HepG2 (cell line): ENCODE measurements around the gene MAP3K1. TPM values are rescaled to one million over a fixed set of nuclear protein-coding genes. Genes with fewer than 3 reads are reported as not detected.

Source experiments
- GLI4 ChIP-seq: sonication (generic); formaldehyde crosslinking; IDR thresholded peaks from 2 replicates; pipeline ENCODE4 v1.5.1; 2020; ENCODE audit warnings: missing genetic modification reagents, mild to moderate bottlenecking, moderate library complexity, borderline replicate concordance
- KDM5A ChIP-seq: fragments of 200-600 bp; sonication (generic); IDR thresholded peaks from 2 replicates; pipeline ENCODE4 v1.7.0; 2018; ENCODE audit warnings: antibody characterized with exemption, mild to moderate bottlenecking, low read length, borderline replicate concordance
- PHF21A ChIP-seq: sonication (generic); formaldehyde crosslinking; IDR thresholded peaks from 2 replicates; pipeline ENCODE4 v1.5.0; 2020; ENCODE audit warnings: mild to moderate bottlenecking, missing genetic modification reagents
- SIN3A ChIP-seq: IDR thresholded peaks from 2 replicates; pipeline ENCODE4 v1.6.1; 2011; ENCODE audit warnings: low read depth, mild to moderate bottlenecking, control low read depth, low read length, borderline replicate concordance
- ZNF263 ChIP-seq: sonication (generic); formaldehyde crosslinking; IDR thresholded peaks from 2 replicates; pipeline ENCODE4 v1.4.0; 2020; ENCODE audit warnings: missing genetic modification reagents
- ZNF274 ChIP-seq: sonication (generic); formaldehyde crosslinking; IDR thresholded peaks from 2 replicates; pipeline ENCODE4 v1.5.1; 2020; ENCODE audit warnings: mild to moderate bottlenecking, missing genetic modification reagents
- ZNF337 ChIP-seq: sonication (generic); formaldehyde crosslinking; IDR thresholded peaks from 2 replicates; pipeline ENCODE4 v1.5.1; 2020; ENCODE audit warnings: missing genetic modification reagents, low read depth, mild to moderate bottlenecking, borderline replicate concordance
- polyA plus RNA-seq, 8 experiments: library from polyadenylated mRNA; depleted of rRNA in 3 of 8; stranded (reverse) in 7 of 8; unstranded in 1 of 8; fragments of >200 nt; fragmentation: Illumina TruSeq in 4 of 8; extraction: Trizol in 4 of 8; gene quantifications; 2 replicates each; pipeline versions ENCODE4 v1.2.1 to v1.2.3, GENCODE V29; 2011 to 2016; ENCODE audit warnings: low read depth in 4 of 8, missing spikeins in 1 of 8, mixed read lengths in 1 of 8; ENCODE audit not compliant: insufficient read depth in 1 of 8
- total RNA-seq, 5 experiments: library from RNA; depleted of rRNA; stranded (reverse); fragments of >200 nt; fragmentation: Illumina TruSeq; extraction: Trizol; gene quantifications; 2 replicates each; pipeline ENCODE4 v1.2.3, GENCODE V29; 2016; ENCODE audit warnings: low read depth in 1 of 5
- TF ChIP-seq, protein P1 (sequence below): sonication (generic); formaldehyde crosslinking; IDR thresholded peaks from 2 replicates; pipeline ENCODE4 v1.5.1; 2020; ENCODE audit warnings: mild to moderate bottlenecking, missing genetic modification reagents, moderate library complexity
- TF ChIP-seq, protein P2 (sequence below): sonication (generic); formaldehyde crosslinking; IDR thresholded peaks from 2 replicates; pipeline ENCODE4 v1.4.0; 2020; ENCODE audit warnings: missing genetic modification reagents
- TF ChIP-seq, protein P3 (sequence below): sonication (generic); formaldehyde crosslinking; IDR thresholded peaks from 2 replicates; pipeline ENCODE4 v1.8.0; 2022; ENCODE audit warnings: missing genetic modification reagents, mild to moderate bottlenecking, borderline replicate concordance
- TF ChIP-seq, protein P4 (sequence below): sonication (generic); formaldehyde crosslinking; IDR thresholded peaks from 2 replicates; pipeline ENCODE4; 2020; ENCODE audit warnings: missing genetic modification reagents, mild to moderate bottlenecking, borderline replicate concordance
- TF ChIP-seq, protein P5 (sequence below): sonication (generic); formaldehyde crosslinking; IDR thresholded peaks from 2 replicates; pipeline ENCODE4 v1.4.0; 2020; ENCODE audit warnings: low read depth, missing genetic modification reagents
- TF ChIP-seq, protein P6 (sequence below): IDR thresholded peaks from 2 replicates; pipeline ENCODE4 v1.6.1; 2012; ENCODE audit warnings: inconsistent platforms

Gene MAP3K1
- total and polyA plus RNA-seq, 2 of the 13 experiments (the other 11 are each of a cell fraction or from before 2014, with no cell fraction given): 16.4 to 30.3 TPM

DNA sequence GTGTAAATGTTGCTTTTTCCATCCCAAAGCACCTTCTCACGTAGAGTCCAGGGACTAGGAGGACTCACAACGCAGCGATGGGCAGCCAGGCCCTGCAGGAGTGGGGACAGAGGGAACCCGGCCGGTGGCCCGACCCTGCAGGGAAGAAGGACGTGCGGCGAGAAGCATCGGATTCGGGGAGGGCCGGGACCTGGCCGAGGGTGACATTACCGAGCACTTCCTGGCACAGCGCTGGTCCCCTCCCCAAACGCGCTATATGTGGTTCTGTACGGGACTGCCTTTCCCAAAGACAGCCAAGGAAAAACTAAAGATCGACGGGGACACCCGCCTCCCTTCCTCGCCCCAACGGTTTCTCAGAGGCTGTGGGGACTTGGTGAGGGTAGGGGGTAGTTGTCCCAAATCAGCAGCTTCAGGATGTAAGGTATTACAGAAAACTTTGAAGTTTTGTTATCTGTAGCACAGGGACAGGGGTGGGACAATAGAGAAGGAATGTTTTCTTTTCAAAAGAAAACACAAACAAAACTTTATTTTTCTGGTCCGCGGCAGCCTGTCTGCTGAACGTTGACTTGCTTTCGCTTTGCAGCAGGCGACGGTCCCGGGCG lies 887 bp upstream of the MAP3K1 start (continued):
- TF ChIP-seq, protein P1, sequence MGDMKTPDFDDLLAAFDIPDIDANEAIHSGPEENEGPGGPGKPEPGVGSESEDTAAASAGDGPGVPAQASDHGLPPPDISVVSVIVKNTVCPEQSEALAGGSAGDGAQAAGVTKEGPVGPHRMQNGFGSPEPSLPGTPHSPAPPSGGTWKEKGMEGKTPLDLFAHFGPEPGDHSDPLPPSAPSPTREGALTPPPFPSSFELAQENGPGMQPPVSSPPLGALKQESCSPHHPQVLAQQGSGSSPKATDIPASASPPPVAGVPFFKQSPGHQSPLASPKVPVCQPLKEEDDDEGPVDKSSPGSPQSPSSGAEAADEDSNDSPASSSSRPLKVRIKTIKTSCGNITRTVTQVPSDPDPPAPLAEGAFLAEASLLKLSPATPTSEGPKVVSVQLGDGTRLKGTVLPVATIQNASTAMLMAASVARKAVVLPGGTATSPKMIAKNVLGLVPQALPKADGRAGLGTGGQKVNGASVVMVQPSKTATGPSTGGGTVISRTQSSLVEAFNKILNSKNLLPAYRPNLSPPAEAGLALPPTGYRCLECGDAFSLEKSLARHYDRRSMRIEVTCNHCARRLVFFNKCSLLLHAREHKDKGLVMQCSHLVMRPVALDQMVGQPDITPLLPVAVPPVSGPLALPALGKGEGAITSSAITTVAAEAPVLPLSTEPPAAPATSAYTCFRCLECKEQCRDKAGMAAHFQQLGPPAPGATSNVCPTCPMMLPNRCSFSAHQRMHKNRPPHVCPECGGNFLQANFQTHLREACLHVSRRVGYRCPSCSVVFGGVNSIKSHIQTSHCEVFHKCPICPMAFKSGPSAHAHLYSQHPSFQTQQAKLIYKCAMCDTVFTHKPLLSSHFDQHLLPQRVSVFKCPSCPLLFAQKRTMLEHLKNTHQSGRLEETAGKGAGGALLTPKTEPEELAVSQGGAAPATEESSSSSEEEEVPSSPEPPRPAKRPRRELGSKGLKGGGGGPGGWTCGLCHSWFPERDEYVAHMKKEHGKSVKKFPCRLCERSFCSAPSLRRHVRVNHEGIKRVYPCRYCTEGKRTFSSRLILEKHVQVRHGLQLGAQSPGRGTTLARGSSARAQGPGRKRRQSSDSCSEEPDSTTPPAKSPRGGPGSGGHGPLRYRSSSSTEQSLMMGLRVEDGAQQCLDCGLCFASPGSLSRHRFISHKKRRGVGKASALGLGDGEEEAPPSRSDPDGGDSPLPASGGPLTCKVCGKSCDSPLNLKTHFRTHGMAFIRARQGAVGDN (CRISPR knock-in tag): peak; percentile 42; the same call in 1 of the 2 replicates
- TF ChIP-seq, protein P2, sequence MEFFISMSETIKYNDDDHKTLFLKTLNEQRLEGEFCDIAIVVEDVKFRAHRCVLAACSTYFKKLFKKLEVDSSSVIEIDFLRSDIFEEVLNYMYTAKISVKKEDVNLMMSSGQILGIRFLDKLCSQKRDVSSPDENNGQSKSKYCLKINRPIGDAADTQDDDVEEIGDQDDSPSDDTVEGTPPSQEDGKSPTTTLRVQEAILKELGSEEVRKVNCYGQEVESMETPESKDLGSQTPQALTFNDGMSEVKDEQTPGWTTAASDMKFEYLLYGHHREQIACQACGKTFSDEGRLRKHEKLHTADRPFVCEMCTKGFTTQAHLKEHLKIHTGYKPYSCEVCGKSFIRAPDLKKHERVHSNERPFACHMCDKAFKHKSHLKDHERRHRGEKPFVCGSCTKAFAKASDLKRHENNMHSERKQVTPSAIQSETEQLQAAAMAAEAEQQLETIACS (CRISPR knock-in tag): no peak
- TF ChIP-seq, protein P3, sequence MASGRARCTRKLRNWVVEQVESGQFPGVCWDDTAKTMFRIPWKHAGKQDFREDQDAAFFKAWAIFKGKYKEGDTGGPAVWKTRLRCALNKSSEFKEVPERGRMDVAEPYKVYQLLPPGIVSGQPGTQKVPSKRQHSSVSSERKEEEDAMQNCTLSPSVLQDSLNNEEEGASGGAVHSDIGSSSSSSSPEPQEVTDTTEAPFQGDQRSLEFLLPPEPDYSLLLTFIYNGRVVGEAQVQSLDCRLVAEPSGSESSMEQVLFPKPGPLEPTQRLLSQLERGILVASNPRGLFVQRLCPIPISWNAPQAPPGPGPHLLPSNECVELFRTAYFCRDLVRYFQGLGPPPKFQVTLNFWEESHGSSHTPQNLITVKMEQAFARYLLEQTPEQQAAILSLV: peak; percentile 5; the same call in 1 of the 2 replicates
- 0 out of 2 replicates have a peak, but pooled peaks have one; percentile 57 for TF ChIP-seq ZNF337 (CRISPR knock-in tag)
- peak; percentile 24; the same call in 1 of the 2 replicates for TF ChIP-seq SIN3A
- 0 out of 2 replicates have a peak, but pooled peaks have one; percentile 30 for TF ChIP-seq PHF21A (CRISPR knock-in tag)
- TF ChIP-seq GLI4: 0 out of 2 replicates have a peak, but pooled peaks have one; percentile 49
- TF ChIP-seq, protein P4, sequence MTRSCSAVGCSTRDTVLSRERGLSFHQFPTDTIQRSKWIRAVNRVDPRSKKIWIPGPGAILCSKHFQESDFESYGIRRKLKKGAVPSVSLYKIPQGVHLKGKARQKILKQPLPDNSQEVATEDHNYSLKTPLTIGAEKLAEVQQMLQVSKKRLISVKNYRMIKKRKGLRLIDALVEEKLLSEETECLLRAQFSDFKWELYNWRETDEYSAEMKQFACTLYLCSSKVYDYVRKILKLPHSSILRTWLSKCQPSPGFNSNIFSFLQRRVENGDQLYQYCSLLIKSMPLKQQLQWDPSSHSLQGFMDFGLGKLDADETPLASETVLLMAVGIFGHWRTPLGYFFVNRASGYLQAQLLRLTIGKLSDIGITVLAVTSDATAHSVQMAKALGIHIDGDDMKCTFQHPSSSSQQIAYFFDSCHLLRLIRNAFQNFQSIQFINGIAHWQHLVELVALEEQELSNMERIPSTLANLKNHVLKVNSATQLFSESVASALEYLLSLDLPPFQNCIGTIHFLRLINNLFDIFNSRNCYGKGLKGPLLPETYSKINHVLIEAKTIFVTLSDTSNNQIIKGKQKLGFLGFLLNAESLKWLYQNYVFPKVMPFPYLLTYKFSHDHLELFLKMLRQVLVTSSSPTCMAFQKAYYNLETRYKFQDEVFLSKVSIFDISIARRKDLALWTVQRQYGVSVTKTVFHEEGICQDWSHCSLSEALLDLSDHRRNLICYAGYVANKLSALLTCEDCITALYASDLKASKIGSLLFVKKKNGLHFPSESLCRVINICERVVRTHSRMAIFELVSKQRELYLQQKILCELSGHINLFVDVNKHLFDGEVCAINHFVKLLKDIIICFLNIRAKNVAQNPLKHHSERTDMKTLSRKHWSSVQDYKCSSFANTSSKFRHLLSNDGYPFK: 0 out of 2 replicates have a peak, but pooled peaks have one; percentile 28
- peak; percentile 52 for TF ChIP-seq ZNF263 (CRISPR knock-in tag)
- TF ChIP-seq, protein P5, sequence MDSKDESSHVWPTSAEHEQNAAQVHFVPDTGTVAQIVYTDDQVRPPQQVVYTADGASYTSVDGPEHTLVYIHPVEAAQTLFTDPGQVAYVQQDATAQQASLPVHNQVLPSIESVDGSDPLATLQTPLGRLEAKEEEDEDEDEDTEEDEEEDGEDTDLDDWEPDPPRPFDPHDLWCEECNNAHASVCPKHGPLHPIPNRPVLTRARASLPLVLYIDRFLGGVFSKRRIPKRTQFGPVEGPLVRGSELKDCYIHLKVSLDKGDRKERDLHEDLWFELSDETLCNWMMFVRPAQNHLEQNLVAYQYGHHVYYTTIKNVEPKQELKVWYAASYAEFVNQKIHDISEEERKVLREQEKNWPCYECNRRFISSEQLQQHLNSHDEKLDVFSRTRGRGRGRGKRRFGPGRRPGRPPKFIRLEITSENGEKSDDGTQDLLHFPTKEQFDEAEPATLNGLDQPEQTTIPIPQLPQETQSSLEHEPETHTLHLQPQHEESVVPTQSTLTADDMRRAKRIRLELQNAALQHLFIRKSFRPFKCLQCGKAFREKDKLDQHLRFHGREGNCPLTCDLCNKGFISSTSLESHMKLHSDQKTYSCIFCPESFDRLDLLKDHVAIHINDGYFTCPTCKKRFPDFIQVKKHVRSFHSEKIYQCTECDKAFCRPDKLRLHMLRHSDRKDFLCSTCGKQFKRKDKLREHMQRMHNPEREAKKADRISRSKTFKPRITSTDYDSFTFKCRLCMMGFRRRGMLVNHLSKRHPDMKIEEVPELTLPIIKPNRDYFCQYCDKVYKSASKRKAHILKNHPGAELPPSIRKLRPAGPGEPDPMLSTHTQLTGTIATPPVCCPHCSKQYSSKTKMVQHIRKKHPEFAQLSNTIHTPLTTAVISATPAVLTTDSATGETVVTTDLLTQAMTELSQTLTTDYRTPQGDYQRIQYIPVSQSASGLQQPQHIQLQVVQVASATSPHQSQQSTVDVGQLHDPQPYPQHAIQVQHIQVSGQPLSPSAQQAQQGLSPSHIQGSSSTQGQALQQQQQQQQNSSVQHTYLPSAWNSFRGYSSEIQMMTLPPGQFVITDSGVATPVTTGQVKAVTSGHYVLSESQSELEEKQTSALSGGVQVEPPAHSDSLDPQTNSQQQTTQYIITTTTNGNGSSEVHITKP (CRISPR knock-in tag): 0 out of 2 replicates have a peak, but pooled peaks have one; percentile 11
- 0 out of 2 replicates have a peak, but pooled peaks have one; percentile 5 for TF ChIP-seq ZNF274 (CRISPR knock-in tag)
- TF ChIP-seq KDM5A: 0 out of 2 replicates have a peak, but pooled peaks have one; percentile 29
- TF ChIP-seq, protein P6, sequence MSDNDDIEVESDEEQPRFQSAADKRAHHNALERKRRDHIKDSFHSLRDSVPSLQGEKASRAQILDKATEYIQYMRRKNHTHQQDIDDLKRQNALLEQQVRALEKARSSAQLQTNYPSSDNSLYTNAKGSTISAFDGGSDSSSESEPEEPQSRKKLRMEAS: 0 out of 2 replicates have a peak, but pooled peaks have one; percentile 5
